A549 (cell line): ENCODE results near the gene ADIG.

Source experiments
- CHD2 ChIP-seq: fragments of 150-350 bp; IDR thresholded peaks from 2 replicates; pipeline ENCODE4 v1.6.1; 2014; ENCODE audit warnings: low read length; ENCODE audit not compliant: partially characterized antibody
- HES2 ChIP-seq: fragments of >200 bp; sonication (Bioruptor Twin); formaldehyde crosslinking; IDR thresholded peaks from 2 replicates; pipeline ENCODE4 v1.6.1; 2016
- HEYL ChIP-seq: fragments of 250-450 bp; sonication (Bioruptor Pico); IDR thresholded peaks from 2 replicates; pipeline ENCODE4 v1.8.0; 2021; ENCODE audit warnings: mild to moderate bottlenecking, moderate library complexity
- JUN ChIP-seq, 2 experiments: fragments of >200 bp; sonication (Bioruptor Twin); formaldehyde crosslinking; IDR thresholded peaks; 2 replicates in 1 of 2; 3 replicates in 1 of 2; pipeline ENCODE4 v1.6.1; 2016 to 2017
- NR3C1 ChIP-seq: fragments of >200 bp; sonication (Bioruptor Twin); formaldehyde crosslinking; IDR thresholded peaks from 3 replicates; pipeline ENCODE4 v1.6.1; 2017
- SMC3 ChIP-seq: fragments of >200 bp; sonication (Bioruptor Twin); formaldehyde crosslinking; IDR thresholded peaks from 3 replicates; pipeline ENCODE4 v1.6.1; 2018; ENCODE audit warnings: inconsistent platforms
- TFCP2L1 ChIP-seq: fragments of 250-450 bp; sonication (Bioruptor Pico); IDR thresholded peaks from 2 replicates; pipeline ENCODE4 v1.5.0; 2021; ENCODE audit warnings: mild to moderate bottlenecking

GRCh38 chr20:38610521-38610920 is 29.5 kb downstream of the ADIG start:
- no peak for TF ChIP-seq SMC3
- TF ChIP-seq CHD2: no peak
- no peak for TF ChIP-seq TFCP2L1 (CRISPR knock-in tag)
- TF ChIP-seq JUN (IDR thresholded peaks at IDR 0.05): no peak
- TF ChIP-seq HES2: no peak
- TF ChIP-seq HEYL (CRISPR knock-in tag): no peak
- no peak for TF ChIP-seq NR3C1
